ENCODE measurements around the gene ZC3H12D. TPM values are rescaled to one million over a fixed set of nuclear protein-coding genes. Genes with fewer than 3 reads are reported as not detected.

ZC3H12D gene
- total and polyA plus RNA-seq, 2 donors (not counting 1 experiment from before 2014, with no cell fraction given) = 63.1 to 190 TPM

GRCh38 chr6:149437212-149437611, 47.6 kb downstream of the ZC3H12D start:
- ATAC-seq (ENCODE audit: low read depth) = no peak
- no peak for DNase-seq
- H3K27ac ChIP-seq (ENCODE audit: low read length in 2 of 2) = no peak overlapping the region
- no peaks in the 10 kb centered on the region for H3K9me3 ChIP-seq (ENCODE audit: control extremely low read depth in 1 of 3, control insufficient read depth in 2 of 3, insufficient read depth in 1 of 3, low read length in 2 of 3)
- ChIA-PET CTCF (interaction anchor here (0.6 kb wide), 1 partner anchor 40 kb away, joined by 4 read pairs; no protein-coding TSS in a partner anchor), POLR2A (no interaction called here)
- Mint-ChIP-seq H3K27ac (no peak overlapping the region), H3K27me3 (no peaks in the 10 kb centered on the region), H3K4me1 (peaks cover 29% of the 10 kb centered on the region), H3K4me3 (no peak overlapping the region), H3K9me3 (ENCODE audit: insufficient read depth) (no peaks in the 10 kb centered on the region)
- H3K27me3 ChIP-seq (replicated peaks in 1 of 4; ENCODE audit: control extremely low read depth in 1 of 4, control insufficient read depth in 3 of 4, insufficient read depth in 4 of 4, low read length in 3 of 4) = no peaks in the 10 kb centered on the region
- intact Hi-C loops (cut with micrococcal nuclease) = no loop called here
- H3K36me3 ChIP-seq (replicated peaks in 1 of 2; ENCODE audit: control extremely low read depth in 1 of 2, control insufficient read depth in 1 of 2, extremely low read depth in 1 of 2, insufficient read depth in 2 of 2, low read length in 1 of 2) = no peaks in the 10 kb centered on the region
- H3K9ac ChIP-seq (ENCODE audit: low read length) = no peak overlapping the region
- no peak overlapping the region for H2AFZ ChIP-seq (ENCODE audit: insufficient read depth, low read depth, low read length, poor library complexity, severe bottlenecking)
- no peak overlapping the region for H3K4me3 ChIP-seq (ENCODE audit: control extremely low read depth in 1 of 5, extremely low read depth in 1 of 5, insufficient read depth in 1 of 5, low read depth in 2 of 5, low read length in 4 of 5)
- H3K4me1 ChIP-seq (ENCODE audit: control insufficient read depth in 2 of 2, insufficient read depth in 2 of 2, low read length in 2 of 2) = peaks cover 6% of the 10 kb centered on the region in 2 donors
- no peaks in the 10 kb centered on the region for H3K79me2 ChIP-seq (ENCODE audit: control insufficient read depth, insufficient read depth, low read length)
- no peaks in the 10 kb centered on the region for H4K20me1 ChIP-seq (ENCODE audit: control insufficient read depth, insufficient read depth, low read length, poor library complexity, severe bottlenecking)
- no peak overlapping the region for H3K4me2 ChIP-seq (replicated peaks; ENCODE audit: low read depth, low read length, poor library complexity, severe bottlenecking)
- WGBS (ENCODE audit: insufficient coverage) = no CpG with 5 or more reads among the region's 3 CpGs
- TF ChIP-seq CTCF (IDR thresholded peaks at IDR 0.05) (no peak), EZH2 (IDR thresholded peaks at IDR 0.05; ENCODE audit: borderline replicate concordance, insufficient read depth, low read depth, low read length, poor library complexity, severe bottlenecking) (no peak)

- no peaks in the 10 kb centered on the region for H3K27me3 Mint-ChIP-seq
- no peak overlapping the region for H3K27ac ChIP-seq (ENCODE audit: low read length in 2 of 2)
- no peak overlapping the region for H3K4me3 Mint-ChIP-seq
- H3K9me3 ChIP-seq (ENCODE audit: control extremely low read depth in 1 of 3, control insufficient read depth in 2 of 3, insufficient read depth in 1 of 3, low read length in 2 of 3) = no peaks in the 10 kb centered on the region
- H3K4me2 ChIP-seq (replicated peaks; ENCODE audit: low read depth, low read length, poor library complexity, severe bottlenecking) = no peak overlapping the region
- TF ChIP-seq CTCF (IDR thresholded peaks at IDR 0.05) (no peak), EZH2 (IDR thresholded peaks at IDR 0.05; ENCODE audit: borderline replicate concordance, insufficient read depth, low read depth, low read length, poor library complexity, severe bottlenecking) (no peak)
- POLR2A ChIA-PET = no interaction called here
- no peaks in the 10 kb centered on the region for H4K20me1 ChIP-seq (ENCODE audit: control insufficient read depth, insufficient read depth, low read length, poor library complexity, severe bottlenecking)
- CTCF ChIA-PET = interaction anchor here (0.6 to 8.4 kb wide), 4 partner anchors 39 to 408 kb away, joined by 4 to 201 read pairs (median 109); no protein-coding TSS in a partner anchor
- no peaks in the 10 kb centered on the region for H3K79me2 ChIP-seq (ENCODE audit: control insufficient read depth, insufficient read depth, low read length)
- no peaks in the 10 kb centered on the region for H3K36me3 ChIP-seq (replicated peaks in 1 of 2; ENCODE audit: control extremely low read depth in 1 of 2, control insufficient read depth in 1 of 2, extremely low read depth in 1 of 2, insufficient read depth in 2 of 2, low read length in 1 of 2)
- no peak overlapping the region for H3K9ac ChIP-seq (ENCODE audit: low read length)
- peaks cover 6 to 11% of the 10 kb centered on the region in 2 donors for H3K4me1 ChIP-seq (ENCODE audit: control insufficient read depth in 2 of 2, insufficient read depth in 2 of 2, low read length in 2 of 2)
- peaks cover 33% of the 10 kb centered on the region for H3K4me1 Mint-ChIP-seq
- no peak overlapping the region for H3K4me3 ChIP-seq (ENCODE audit: control extremely low read depth in 1 of 5, extremely low read depth in 1 of 5, insufficient read depth in 1 of 5, low read depth in 2 of 5, low read length in 4 of 5)
- ATAC-seq (ENCODE audit: low read depth) = no peak
- intact Hi-C loops (cut with micrococcal nuclease) = no loop called here
- H2AFZ ChIP-seq (ENCODE audit: insufficient read depth, low read depth, low read length, poor library complexity, severe bottlenecking) = no peak overlapping the region
- no peak overlapping the region for H3K27ac Mint-ChIP-seq
- no peak for DNase-seq
- H3K9me3 Mint-ChIP-seq (ENCODE audit: insufficient read depth) = no peaks in the 10 kb centered on the region
- WGBS (ENCODE audit: insufficient coverage) = 92% methylated on average over 9 of the region's 12 CpGs
- H3K27me3 ChIP-seq (replicated peaks in 1 of 4; ENCODE audit: control extremely low read depth in 1 of 4, control insufficient read depth in 3 of 4, insufficient read depth in 4 of 4, low read length in 3 of 4) = no peaks in the 10 kb centered on the region
Measured at GRCh38 chr6:149436647-149437046, 48.2 kb downstream of the ZC3H12D start.

Data from B cell (primary cell).